Chondrocyte (in vitro differentiated cells): ENCODE measurements around the gene BCLAF3. TPM values are rescaled to one million over a fixed set of nuclear protein-coding genes. Genes with fewer than 3 reads are reported as not detected.

Experiments used
- DNase-seq: peaks from one replicate; pipeline ENCODE4 v3.0.0; 2021; ENCODE audit warnings: mixed read lengths, low spot score
- H3K27ac Mint-ChIP-seq: one replicate; pipeline ENCODE4 v1.8.0; 2021; ENCODE audit warnings: mild to moderate bottlenecking, moderate library complexity, mixed read lengths; ENCODE audit not compliant: unreplicated experiment
- H3K27me3 Mint-ChIP-seq: 2 replicates; pipeline ENCODE4 v1.8.0; 2021; ENCODE audit warnings: low read depth, mixed read lengths
- H3K36me3 Mint-ChIP-seq: 2 replicates; pipeline ENCODE4 v1.8.0; 2021; ENCODE audit warnings: low read depth, mixed read lengths
- H3K4me1 Mint-ChIP-seq: 2 replicates; pipeline ENCODE4 v1.8.0; 2021; ENCODE audit warnings: low read depth, mild to moderate bottlenecking, mixed read lengths
- H3K4me3 Mint-ChIP-seq: one replicate; pipeline ENCODE4 v1.8.0; 2021; ENCODE audit warnings: mild to moderate bottlenecking, moderate library complexity, mixed read lengths; ENCODE audit not compliant: unreplicated experiment
- H3K9me3 Mint-ChIP-seq: 2 replicates; pipeline ENCODE4 v1.8.0; 2021; ENCODE audit warnings: low read depth, mixed read lengths
- total RNA-seq: library from RNA; stranded (reverse); gene quantifications from 3 replicates; pipeline ENCODE4 v1.2.1, GENCODE V29; 2021
- TF ChIP-seq, protein P1 (sequence below): fragments of 200-600 bp; sonication (generic); IDR thresholded peaks from 2 replicates; pipeline ENCODE4 v1.5.0; 2021; ENCODE audit warnings: antibody characterized with exemption, mild to moderate bottlenecking, moderate library complexity

The BCLAF3 gene
- total RNA-seq, 1 donor from 2014 or later, result 8.9 TPM

DNA sequence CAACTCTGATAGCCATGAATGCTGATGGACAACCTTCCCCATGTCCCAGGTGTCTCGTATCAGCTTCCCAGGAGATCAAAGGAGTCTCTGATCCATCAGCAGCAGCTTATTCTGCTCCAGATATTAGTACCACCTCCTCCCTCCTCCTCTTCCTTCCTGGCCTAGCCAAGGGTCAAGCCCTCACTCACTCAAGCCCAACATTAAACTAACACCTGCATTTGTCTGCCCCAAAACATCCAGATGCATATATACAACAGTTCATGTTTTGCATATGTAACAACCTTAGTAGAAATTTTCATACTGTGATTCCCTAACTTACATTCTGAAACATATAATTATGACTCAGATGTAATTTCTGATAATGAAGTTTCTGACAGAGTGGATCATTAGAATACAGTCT lies 29.9 kb downstream of the BCLAF3 start:
- Mint-ChIP-seq H3K4me1 (peaks cover 4% of the 10 kb centered on the region), H3K36me3 (peaks cover 4% of the 10 kb centered on the region), H3K4me3 (no peak overlapping the region), H3K27ac (no peak overlapping the region), H3K9me3 (peaks cover 10% of the 10 kb centered on the region), H3K27me3 (no peaks in the 10 kb centered on the region)
- TF ChIP-seq, protein P1, sequence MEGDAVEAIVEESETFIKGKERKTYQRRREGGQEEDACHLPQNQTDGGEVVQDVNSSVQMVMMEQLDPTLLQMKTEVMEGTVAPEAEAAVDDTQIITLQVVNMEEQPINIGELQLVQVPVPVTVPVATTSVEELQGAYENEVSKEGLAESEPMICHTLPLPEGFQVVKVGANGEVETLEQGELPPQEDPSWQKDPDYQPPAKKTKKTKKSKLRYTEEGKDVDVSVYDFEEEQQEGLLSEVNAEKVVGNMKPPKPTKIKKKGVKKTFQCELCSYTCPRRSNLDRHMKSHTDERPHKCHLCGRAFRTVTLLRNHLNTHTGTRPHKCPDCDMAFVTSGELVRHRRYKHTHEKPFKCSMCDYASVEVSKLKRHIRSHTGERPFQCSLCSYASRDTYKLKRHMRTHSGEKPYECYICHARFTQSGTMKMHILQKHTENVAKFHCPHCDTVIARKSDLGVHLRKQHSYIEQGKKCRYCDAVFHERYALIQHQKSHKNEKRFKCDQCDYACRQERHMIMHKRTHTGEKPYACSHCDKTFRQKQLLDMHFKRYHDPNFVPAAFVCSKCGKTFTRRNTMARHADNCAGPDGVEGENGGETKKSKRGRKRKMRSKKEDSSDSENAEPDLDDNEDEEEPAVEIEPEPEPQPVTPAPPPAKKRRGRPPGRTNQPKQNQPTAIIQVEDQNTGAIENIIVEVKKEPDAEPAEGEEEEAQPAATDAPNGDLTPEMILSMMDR, result no peak
- DNase-seq, result no peak

- Mint-ChIP-seq H3K4me1 (peaks cover 19% of the 10 kb centered on the region), H3K36me3 (no peaks in the 10 kb centered on the region), H3K4me3 (no peak overlapping the region), H3K27me3 (no peaks in the 10 kb centered on the region), H3K27ac (no peak overlapping the region), H3K9me3 (peaks cover 2% of the 10 kb centered on the region)
- DNase-seq, result no peak
- TF ChIP-seq, protein P1, result no peak
These were observed 32.0 kb downstream of the BCLAF3 start for GRCh38 chrX:19958552-19959486.

DNA sequence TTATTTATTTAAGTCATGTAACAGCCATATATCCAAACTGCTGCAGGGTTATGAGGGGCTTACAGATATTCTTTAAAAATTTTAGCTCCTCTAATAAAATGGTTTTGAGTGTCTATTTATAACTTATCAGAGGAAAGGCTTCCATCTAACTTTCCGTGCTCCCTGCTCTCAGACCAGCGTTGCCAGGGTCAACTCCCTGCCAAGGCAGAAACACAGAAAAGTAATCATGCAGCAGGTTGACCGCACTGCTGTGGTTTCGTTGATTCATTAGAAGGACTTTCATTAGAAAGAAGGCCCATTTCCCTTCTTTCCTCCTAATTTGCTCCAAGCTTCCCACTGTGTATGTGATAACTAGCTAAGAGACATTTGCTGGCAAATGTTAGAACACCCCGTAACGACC lies 33.9 kb downstream of the BCLAF3 start:
- DNase-seq, result no peak
- TF ChIP-seq, protein P1, result no peak
- Mint-ChIP-seq H3K27me3 (no peaks in the 10 kb centered on the region), H3K9me3 (peaks cover 2% of the 10 kb centered on the region), H3K36me3 (no peaks in the 10 kb centered on the region), H3K27ac (no peak overlapping the region), H3K4me1 (peaks cover 19% of the 10 kb centered on the region), H3K4me3 (no peak overlapping the region)

DNA sequence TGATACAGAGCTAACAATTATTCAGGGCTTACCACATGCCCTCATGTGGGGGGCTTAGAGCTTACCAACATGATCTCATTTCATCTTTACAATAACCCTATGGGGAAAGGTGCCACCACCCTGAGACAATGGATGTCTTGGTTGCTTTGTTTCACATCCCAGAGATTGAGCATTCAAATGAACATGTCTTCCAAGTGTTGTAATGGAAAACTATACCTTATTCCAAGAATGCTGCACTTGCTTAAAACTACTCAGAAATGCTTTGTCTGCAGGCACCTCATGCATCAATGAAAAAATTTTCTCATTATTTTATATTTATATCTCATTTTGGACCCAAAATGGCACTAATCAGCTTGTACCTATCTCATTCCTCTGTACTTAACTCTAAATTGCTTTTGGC lies 34.6 kb downstream of the BCLAF3 start:
- DNase-seq, result no peak
- Mint-ChIP-seq H3K4me3 (no peak overlapping the region), H3K27ac (no peak overlapping the region), H3K36me3 (no peaks in the 10 kb centered on the region), H3K4me1 (peaks cover 19% of the 10 kb centered on the region), H3K9me3 (peaks cover 2% of the 10 kb centered on the region), H3K27me3 (no peaks in the 10 kb centered on the region)
- TF ChIP-seq, protein P1, result no peak

GRCh38 chrX:19955306-19955705 lies 35.6 kb downstream of the BCLAF3 start:
- Mint-ChIP-seq H3K27ac (no peak overlapping the region), H3K36me3 (peaks cover 2% of the 10 kb centered on the region), H3K4me1 (peaks cover 19% of the 10 kb centered on the region), H3K4me3 (no peak overlapping the region), H3K27me3 (no peaks in the 10 kb centered on the region), H3K9me3 (no peaks in the 10 kb centered on the region)
- DNase-seq, result no peak
- TF ChIP-seq, protein P1, result no peak
